ENCODE measurements around the gene RAD18. TPM values are rescaled to one million over a fixed set of nuclear protein-coding genes. Genes with fewer than 3 reads are reported as not detected.

Gene RAD18
- total RNA-seq, 1 donor from 2014 or later: 10.0 TPM

GRCh38 chr3:8986741-8987140, 23.5 kb upstream of the RAD18 start:
- no peak for TF ChIP-seq CTCF (conservative IDR thresholded peaks at IDR 0.05; ENCODE audit: low read depth, low read length)
- H3K4me3 ChIP-seq (ENCODE audit: low read depth, low read length): no peak overlapping the region
- no peak for DNase-seq (ENCODE audit: low read depth)

GRCh38 chr3:8985876-8986275, 22.6 kb upstream of the RAD18 start:
- no peak overlapping the region for H3K4me3 ChIP-seq (ENCODE audit: low read depth, low read length)
- no peak for TF ChIP-seq CTCF (conservative IDR thresholded peaks at IDR 0.05; ENCODE audit: low read depth, low read length)
- no peak for DNase-seq (ENCODE audit: low read depth)

GRCh38 chr3:8985411-8985831, 22.1 kb upstream of the RAD18 start:
- no peak for TF ChIP-seq CTCF (conservative IDR thresholded peaks at IDR 0.05; ENCODE audit: low read depth, low read length)
- no peak for DNase-seq (ENCODE audit: low read depth)
- H3K4me3 ChIP-seq (ENCODE audit: low read depth, low read length): no peak overlapping the region

- no peak for DNase-seq (ENCODE audit: low read depth)
- no peak for TF ChIP-seq CTCF (conservative IDR thresholded peaks at IDR 0.05; ENCODE audit: low read depth, low read length)
- H3K4me3 ChIP-seq (ENCODE audit: low read depth, low read length): no peak overlapping the region
Measured at GRCh38 chr3:8984526-8984925, 21.3 kb upstream of the RAD18 start.

- H3K4me3 ChIP-seq (ENCODE audit: low read depth, low read length): no peak overlapping the region
- TF ChIP-seq CTCF (conservative IDR thresholded peaks at IDR 0.05; ENCODE audit: low read depth, low read length): no peak
Measured at GRCh38 chr3:8984081-8984480, 20.8 kb upstream of the RAD18 start.

GRCh38 chr3:8983591-8983990, 20.3 kb upstream of the RAD18 start:
- no peak for DNase-seq (ENCODE audit: low read depth)
- TF ChIP-seq CTCF (conservative IDR thresholded peaks at IDR 0.05; ENCODE audit: low read depth, low read length): no peak
- H3K4me3 ChIP-seq (ENCODE audit: low read depth, low read length): no peak overlapping the region

More at GRCh38 chr3:8984081-8984480, 20.8 kb upstream of the RAD18 start:
- DNase-seq (ENCODE audit: low read depth): no peak

GRCh38 chr3:8983026-8983425, 19.8 kb upstream of the RAD18 start:
- no peak for DNase-seq (ENCODE audit: low read depth)
- no peak for TF ChIP-seq CTCF (conservative IDR thresholded peaks at IDR 0.05; ENCODE audit: low read depth, low read length)
- H3K4me3 ChIP-seq (ENCODE audit: low read depth, low read length): no peak overlapping the region

Data from epithelial cell of proximal tubule (primary cell).